ENCODE results near the gene HS2ST1.

HS2ST1 gene

DNA sequence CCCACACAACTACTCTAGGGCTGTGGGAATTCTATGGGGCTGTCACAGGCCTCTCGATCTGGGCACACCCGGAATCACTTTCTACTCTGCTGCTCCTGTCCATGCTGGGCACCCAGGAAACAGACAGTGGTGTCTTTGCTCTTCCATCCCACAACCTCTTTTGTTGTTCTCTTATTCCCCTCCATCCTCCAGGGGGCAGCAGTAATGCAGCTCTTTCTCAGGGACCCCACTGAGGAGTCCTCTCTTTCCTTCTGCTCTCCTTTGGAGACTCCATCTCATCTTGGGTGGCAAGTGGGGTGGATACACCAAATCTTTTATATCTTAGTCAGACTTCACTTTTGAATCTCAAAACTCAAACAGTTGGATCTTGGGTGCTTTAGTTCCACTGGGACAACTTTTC, 206.3 kb downstream of the HS2ST1 start (continued):
- TF ChIP-seq, protein P1, sequence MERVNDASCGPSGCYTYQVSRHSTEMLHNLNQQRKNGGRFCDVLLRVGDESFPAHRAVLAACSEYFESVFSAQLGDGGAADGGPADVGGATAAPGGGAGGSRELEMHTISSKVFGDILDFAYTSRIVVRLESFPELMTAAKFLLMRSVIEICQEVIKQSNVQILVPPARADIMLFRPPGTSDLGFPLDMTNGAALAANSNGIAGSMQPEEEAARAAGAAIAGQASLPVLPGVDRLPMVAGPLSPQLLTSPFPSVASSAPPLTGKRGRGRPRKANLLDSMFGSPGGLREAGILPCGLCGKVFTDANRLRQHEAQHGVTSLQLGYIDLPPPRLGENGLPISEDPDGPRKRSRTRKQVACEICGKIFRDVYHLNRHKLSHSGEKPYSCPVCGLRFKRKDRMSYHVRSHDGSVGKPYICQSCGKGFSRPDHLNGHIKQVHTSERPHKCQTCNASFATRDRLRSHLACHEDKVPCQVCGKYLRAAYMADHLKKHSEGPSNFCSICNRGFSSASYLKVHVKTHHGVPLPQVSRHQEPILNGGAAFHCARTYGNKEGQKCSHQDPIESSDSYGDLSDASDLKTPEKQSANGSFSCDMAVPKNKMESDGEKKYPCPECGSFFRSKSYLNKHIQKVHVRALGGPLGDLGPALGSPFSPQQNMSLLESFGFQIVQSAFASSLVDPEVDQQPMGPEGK (CRISPR knock-in tag; IDR thresholded peaks at IDR 0.05; ENCODE audit: borderline replicate concordance) = no peak
- TF ChIP-seq, protein P2, sequence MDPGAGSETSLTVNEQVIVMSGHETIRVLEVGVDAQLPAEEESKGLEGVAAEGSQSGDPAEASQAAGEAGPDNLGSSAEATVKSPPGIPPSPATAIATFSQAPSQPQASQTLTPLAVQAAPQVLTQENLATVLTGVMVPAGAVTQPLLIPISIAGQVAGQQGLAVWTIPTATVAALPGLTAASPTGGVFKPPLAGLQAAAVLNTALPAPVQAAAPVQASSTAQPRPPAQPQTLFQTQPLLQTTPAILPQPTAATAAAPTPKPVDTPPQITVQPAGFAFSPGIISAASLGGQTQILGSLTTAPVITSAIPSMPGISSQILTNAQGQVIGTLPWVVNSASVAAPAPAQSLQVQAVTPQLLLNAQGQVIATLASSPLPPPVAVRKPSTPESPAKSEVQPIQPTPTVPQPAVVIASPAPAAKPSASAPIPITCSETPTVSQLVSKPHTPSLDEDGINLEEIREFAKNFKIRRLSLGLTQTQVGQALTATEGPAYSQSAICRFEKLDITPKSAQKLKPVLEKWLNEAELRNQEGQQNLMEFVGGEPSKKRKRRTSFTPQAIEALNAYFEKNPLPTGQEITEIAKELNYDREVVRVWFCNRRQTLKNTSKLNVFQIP (CRISPR knock-in tag; IDR thresholded peaks at IDR 0.05; ENCODE audit: borderline replicate concordance, low read depth) = no peak
- TF ChIP-seq ARNTL (CRISPR knock-in tag; IDR thresholded peaks at IDR 0.05; ENCODE audit: borderline replicate concordance, low read depth) = no peak
- no peak for TF ChIP-seq ZFP3 (CRISPR knock-in tag; IDR thresholded peaks at IDR 0.05)

DNA sequence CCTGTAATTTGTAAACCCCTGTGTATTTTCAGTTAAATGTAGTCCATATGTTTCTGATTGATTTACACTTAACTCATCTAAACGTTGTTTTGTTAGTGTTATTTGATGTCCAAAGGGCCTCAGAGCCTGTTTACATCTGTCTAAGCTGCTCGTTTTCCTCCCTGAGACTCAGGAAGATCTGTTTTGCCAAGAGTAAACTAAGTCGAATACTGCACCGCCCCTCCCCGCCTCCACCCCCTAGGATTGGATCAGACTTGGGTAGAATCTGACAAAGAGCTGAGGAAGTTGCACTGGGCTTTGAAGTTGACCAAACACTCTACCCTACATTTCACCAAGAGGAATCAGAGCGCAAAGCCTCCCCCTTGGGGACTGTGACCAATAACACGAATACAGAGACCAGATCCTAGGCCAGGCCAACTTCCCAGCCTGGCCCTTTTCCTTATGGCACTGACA, 207.3 kb downstream of the HS2ST1 start:
- no peak for ATAC-seq
- TF ChIP-seq ISL1 (CRISPR knock-in tag; IDR thresholded peaks at IDR 0.05) (no peak), ARNTL (CRISPR knock-in tag; IDR thresholded peaks at IDR 0.05; ENCODE audit: borderline replicate concordance, low read depth) (no peak), BACH2 (CRISPR knock-in tag; IDR thresholded peaks at IDR 0.05; ENCODE audit: borderline replicate concordance) (no peak), ZNF565 (CRISPR knock-in tag; conservative IDR thresholded peaks at IDR 0.05; ENCODE audit: low read depth) (no peak), ZFP3 (CRISPR knock-in tag; IDR thresholded peaks at IDR 0.05) (no peak), TCF4 (CRISPR knock-in tag; IDR thresholded peaks at IDR 0.05; ENCODE audit: borderline replicate concordance) (no peak), ZNF70 (CRISPR knock-in tag; IDR thresholded peaks at IDR 0.05) (no peak), PPARA (CRISPR knock-in tag; IDR thresholded peaks at IDR 0.05; ENCODE audit: borderline replicate concordance) (no peak), TOX (CRISPR knock-in tag; IDR thresholded peaks at IDR 0.05; ENCODE audit: borderline replicate concordance) (no peak)
- TF ChIP-seq, protein P3, sequence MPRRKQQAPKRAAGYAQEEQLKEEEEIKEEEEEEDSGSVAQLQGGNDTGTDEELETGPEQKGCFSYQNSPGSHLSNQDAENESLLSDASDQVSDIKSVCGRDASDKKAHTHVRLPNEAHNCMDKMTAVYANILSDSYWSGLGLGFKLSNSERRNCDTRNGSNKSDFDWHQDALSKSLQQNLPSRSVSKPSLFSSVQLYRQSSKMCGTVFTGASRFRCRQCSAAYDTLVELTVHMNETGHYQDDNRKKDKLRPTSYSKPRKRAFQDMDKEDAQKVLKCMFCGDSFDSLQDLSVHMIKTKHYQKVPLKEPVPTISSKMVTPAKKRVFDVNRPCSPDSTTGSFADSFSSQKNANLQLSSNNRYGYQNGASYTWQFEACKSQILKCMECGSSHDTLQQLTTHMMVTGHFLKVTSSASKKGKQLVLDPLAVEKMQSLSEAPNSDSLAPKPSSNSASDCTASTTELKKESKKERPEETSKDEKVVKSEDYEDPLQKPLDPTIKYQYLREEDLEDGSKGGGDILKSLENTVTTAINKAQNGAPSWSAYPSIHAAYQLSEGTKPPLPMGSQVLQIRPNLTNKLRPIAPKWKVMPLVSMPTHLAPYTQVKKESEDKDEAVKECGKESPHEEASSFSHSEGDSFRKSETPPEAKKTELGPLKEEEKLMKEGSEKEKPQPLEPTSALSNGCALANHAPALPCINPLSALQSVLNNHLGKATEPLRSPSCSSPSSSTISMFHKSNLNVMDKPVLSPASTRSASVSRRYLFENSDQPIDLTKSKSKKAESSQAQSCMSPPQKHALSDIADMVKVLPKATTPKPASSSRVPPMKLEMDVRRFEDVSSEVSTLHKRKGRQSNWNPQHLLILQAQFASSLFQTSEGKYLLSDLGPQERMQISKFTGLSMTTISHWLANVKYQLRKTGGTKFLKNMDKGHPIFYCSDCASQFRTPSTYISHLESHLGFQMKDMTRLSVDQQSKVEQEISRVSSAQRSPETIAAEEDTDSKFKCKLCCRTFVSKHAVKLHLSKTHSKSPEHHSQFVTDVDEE (CRISPR knock-in tag; IDR thresholded peaks at IDR 0.05) = no peak
- TF ChIP-seq, protein P4, sequence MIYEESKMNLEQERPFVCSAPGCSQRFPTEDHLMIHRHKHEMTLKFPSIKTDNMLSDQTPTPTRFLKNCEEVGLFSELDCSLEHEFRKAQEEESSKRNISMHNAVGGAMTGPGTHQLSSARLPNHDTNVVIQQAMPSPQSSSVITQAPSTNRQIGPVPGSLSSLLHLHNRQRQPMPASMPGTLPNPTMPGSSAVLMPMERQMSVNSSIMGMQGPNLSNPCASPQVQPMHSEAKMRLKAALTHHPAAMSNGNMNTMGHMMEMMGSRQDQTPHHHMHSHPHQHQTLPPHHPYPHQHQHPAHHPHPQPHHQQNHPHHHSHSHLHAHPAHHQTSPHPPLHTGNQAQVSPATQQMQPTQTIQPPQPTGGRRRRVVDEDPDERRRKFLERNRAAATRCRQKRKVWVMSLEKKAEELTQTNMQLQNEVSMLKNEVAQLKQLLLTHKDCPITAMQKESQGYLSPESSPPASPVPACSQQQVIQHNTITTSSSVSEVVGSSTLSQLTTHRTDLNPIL (CRISPR knock-in tag; IDR thresholded peaks at IDR 0.05; ENCODE audit: low read depth) = no peak

DNA sequence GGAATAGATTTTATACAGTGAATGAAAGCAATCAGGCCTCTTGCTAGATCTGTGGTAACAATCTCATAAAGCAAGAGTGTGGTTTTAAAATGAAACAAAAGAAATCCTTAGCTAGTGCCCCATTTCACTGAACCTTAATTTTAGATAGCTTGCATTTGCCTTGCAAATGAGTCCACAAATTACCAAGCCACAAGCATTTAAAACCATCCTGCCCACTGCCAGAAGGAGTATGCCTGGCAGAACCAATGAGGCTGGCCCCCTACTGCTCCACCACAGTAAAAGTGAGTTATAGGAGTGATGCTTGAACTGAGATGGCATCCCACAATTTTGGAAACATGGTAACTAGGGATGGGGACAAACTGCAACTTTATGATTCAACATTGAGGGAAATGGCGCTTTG, 207.8 kb downstream of the HS2ST1 start:
- no peak for TF ChIP-seq OSR1 (CRISPR knock-in tag; IDR thresholded peaks at IDR 0.05)
- ATAC-seq = no peak

DNA sequence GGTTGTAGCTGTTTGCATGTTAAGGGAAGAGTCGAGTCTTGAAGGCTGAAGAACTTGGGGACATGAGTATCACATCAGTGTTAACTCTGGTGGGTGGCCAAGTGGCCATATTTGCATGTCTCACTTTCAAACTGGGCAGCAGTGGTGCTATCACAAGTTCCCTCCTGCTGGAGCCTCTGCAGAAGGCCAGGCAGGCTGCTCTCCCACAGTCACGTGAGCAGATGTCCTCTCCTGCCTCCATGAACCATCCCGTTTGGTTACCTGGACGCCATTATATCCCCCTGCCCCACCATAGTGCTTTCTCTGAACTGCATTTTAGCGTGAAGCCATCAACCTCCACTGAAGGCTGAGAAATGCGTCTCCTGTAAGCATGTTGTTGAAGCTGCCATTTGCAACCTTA, 209.2 kb downstream of the HS2ST1 start:
- TF ChIP-seq SNAI2 (CRISPR knock-in tag; IDR thresholded peaks at IDR 0.05) (no peak), ZFP3 (CRISPR knock-in tag; IDR thresholded peaks at IDR 0.05) (no peak), OSR1 (CRISPR knock-in tag; IDR thresholded peaks at IDR 0.05) (no peak), GLIS3 (CRISPR knock-in tag; IDR thresholded peaks at IDR 0.05) (no peak)
- TF ChIP-seq, protein P1 (CRISPR knock-in tag; IDR thresholded peaks at IDR 0.05; ENCODE audit: borderline replicate concordance) = no peak
- no peak for ATAC-seq

Data from SK-N-SH treated with all-trans-retinoic acid at 6 μM for 48 hours (cell line).